ENCODE data around the gene PRPF4.

PRPF4 gene

DNA sequence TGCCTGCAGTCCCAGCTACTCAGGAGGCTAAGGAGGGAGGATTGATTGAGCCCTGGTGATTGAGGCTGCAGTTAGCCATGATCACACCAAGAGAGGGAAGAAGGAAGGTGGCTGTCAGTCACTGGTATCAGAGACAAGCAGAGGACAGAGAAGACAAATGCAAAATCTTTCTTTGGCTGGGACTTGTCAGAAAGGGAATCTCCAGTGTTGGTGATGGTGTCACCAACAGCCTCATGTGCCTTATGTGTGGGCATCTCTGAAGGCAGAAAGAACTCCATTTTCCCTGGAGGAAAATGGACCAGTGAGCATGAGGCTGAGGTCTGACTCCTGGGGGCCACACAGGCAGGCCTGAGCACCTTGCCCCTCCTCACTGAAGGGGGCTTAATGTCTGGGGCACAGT lies 39.8 kb downstream of the PRPF4 start:
- no peak for FAIRE-seq

GRCh38 chr9:113316030-113316429 lies 40.6 kb downstream of the PRPF4 start:
- FAIRE-seq, result no peak

DNA sequence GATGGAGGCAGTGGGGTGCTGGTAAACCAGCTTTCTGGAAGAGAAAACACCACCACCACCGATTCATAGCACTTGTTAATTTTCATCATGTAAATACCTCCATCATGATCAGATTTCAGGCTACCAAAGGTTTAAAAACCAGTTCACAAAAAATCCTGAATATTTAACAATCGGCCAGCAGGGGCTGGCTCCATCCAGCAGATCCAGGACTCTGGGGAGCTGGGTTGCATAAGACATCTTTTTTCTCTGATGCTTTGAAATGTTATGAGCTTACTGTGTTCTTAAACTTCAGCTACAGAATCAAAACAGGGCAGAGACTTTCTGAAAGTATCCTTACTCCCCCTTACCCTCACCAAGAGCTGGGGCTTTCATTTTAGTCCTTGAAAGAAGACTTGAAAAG lies 42.3 kb downstream of the PRPF4 start:
- FAIRE-seq, result no peak

GRCh38 chr9:113319054-113319453 lies 43.6 kb downstream of the PRPF4 start:
- no peak for FAIRE-seq

- FAIRE-seq, result no peak
These were observed 44.6 kb downstream of the PRPF4 start for GRCh38 chr9:113320051-113320450.

- no peak for FAIRE-seq
These were observed 47.2 kb downstream of the PRPF4 start for GRCh38 chr9:113322671-113323070.

GRCh38 chr9:113326230-113326629 lies 50.8 kb downstream of the PRPF4 start:
- FAIRE-seq, result no peak

DNA sequence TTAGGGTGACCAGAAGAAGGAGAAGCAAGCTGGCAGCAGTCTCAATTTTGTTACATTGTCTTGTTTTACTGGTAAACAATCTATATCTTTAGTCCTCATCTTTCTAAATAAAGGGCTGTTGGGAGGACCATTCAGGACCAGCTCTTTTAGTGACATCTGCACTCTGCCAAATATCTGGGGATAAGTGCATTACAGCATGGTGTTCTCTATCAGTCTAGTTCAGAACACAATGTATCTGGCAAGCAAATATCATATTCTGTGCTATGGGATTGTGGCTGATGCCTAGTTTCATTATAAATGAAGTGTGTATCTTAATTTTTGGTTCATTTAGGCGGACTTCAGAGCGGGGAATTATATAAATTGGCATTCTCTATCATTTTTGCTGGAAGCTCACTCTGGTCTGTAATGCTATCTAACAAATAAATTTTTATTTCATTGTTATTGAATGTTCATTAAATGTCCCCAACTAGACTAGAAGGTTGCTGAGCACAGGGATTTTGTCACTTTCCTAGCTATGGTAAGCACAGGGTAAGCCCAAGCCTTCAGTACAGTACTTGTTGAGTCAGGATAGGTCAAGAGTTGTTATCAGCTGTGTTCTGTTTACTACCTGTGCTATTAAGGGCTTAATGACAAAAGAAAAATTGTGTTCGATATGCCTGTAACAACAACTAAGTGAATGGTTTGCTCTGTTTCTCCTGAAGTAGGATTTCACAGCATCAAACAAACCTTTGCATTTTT lies 52.8 kb downstream of the PRPF4 start:
- no peak for FAIRE-seq

DNA sequence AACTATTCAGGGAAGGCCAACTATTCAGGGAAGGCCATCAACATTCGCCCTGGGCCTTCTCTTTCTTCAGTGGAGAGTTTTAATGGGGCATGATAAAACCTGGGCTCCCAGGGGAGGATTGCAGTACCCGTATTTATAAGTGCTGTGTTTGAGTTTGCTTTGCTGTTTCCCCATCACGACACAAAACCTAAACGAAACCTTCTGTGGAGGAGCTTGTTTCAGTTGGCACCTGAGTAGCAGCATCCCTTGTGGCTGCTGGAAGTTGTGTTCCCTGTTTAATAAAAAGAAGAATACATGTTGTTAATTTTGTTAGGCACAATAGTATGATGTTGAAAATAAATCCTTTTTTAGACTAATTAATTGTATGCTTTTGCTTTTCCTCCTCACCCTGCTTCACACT lies 56.3 kb downstream of the PRPF4 start:
- FAIRE-seq, result no peak

GRCh38 chr9:113337714-113338113 lies 62.3 kb downstream of the PRPF4 start:
- FAIRE-seq, result no peak

- FAIRE-seq, result peak; percentile 67
These were observed 64.7 kb downstream of the PRPF4 start, which contains the start of gene WDR31 for GRCh38 chr9:113340011-113340699. WDR31 (minus strand) TSS chr9:113340275; CDS start chr9:113332022, 8,253 bp downstream.

DNA sequence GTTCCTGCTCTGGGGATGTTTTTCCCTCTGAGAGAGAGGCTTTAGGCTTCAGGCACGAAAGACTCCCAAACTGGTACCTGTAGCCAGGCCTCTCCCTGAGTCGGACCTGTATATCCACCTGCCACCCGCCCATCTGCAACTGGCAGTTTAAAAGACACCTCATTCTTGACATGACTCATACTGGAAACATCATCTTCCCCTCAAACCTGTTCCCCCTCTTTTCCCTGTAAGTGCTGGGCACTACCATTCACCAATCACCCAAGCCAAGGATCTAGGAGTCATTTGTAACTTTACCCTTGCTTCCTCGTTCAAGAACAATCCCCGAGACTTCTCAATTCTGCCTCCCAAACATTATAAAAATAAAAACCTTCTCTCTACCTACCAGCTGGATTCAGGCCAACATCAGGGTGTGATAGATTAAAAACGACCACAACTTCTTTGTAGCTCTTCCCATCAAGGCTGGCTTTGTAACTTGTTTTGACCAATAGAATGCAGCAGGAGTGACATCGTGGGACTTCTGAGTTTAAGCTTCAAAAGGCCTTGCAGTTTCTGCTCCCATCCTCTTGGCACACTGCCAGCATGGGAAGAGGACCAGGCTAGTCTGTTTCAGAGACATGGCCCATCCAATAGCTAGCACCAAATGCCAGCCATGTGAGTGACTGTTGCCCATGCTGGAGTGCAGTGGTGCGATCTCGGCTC lies 66.4 kb downstream of the PRPF4 start:
- no peak for FAIRE-seq

Measured in G401.6 (cell line).